GM12801 (cell line): Measurements from ENCODE around the gene PRELID1.

Experiments
- CTCF ChIP-seq: IDR thresholded peaks from one replicate; pipeline ENCODE4 v1.5.1; 2011; ENCODE audit warnings: control low read depth; ENCODE audit not compliant: insufficient read length; ENCODE audit errors: extremely low read depth

PRELID1 gene

GRCh38 chr5:177306674-177307543 is 3.3 kb downstream of the PRELID1 start:
- no peak for TF ChIP-seq CTCF

GRCh38 chr5:177307544-177308363 is 4.2 kb downstream of the PRELID1 start:
- no peak for TF ChIP-seq CTCF

GRCh38 chr5:177308740-177309139 is 5.1 kb downstream of the PRELID1 start:
- TF ChIP-seq CTCF, result no peak

GRCh38 chr5:177309351-177310191 is 6.0 kb downstream of the PRELID1 start:
- peak; percentile 53 for TF ChIP-seq CTCF

- no peak for TF ChIP-seq CTCF
Measured at GRCh38 chr5:177310332-177310731, 6.7 kb downstream of the PRELID1 start.

GRCh38 chr5:177310757-177311391 is 7.3 kb downstream of the PRELID1 start:
- no peak for TF ChIP-seq CTCF
